AG09309 (cell line): Measurements from ENCODE around the gene TMPRSS4.

ENCODE experiments used
- DNase-seq: peaks from one replicate; pipeline ENCODE4 v3.0.0-alpha.2; 2010; ENCODE audit warnings: low read depth
- H3K4me3 ChIP-seq: 2 replicates; pipeline ENCODE4 v1.5.1; 2011; ENCODE audit warnings: mild to moderate bottlenecking, low read depth, low read length, moderate library complexity; ENCODE audit not compliant: control insufficient read depth
- TF ChIP-seq, protein P1 (sequence below): IDR thresholded peaks from 2 replicates; pipeline ENCODE4 v1.5.1; 2011; ENCODE audit warnings: mild to moderate bottlenecking, low read depth, low read length, inconsistent platforms; ENCODE audit not compliant: insufficient read depth, control insufficient read depth; ENCODE audit errors: missing control alignments

Gene TMPRSS4

GRCh38 chr11:118167253-118167652 is 90.4 kb downstream of the TMPRSS4 start:
- TF ChIP-seq, protein P1, sequence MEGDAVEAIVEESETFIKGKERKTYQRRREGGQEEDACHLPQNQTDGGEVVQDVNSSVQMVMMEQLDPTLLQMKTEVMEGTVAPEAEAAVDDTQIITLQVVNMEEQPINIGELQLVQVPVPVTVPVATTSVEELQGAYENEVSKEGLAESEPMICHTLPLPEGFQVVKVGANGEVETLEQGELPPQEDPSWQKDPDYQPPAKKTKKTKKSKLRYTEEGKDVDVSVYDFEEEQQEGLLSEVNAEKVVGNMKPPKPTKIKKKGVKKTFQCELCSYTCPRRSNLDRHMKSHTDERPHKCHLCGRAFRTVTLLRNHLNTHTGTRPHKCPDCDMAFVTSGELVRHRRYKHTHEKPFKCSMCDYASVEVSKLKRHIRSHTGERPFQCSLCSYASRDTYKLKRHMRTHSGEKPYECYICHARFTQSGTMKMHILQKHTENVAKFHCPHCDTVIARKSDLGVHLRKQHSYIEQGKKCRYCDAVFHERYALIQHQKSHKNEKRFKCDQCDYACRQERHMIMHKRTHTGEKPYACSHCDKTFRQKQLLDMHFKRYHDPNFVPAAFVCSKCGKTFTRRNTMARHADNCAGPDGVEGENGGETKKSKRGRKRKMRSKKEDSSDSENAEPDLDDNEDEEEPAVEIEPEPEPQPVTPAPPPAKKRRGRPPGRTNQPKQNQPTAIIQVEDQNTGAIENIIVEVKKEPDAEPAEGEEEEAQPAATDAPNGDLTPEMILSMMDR, result no peak
- DNase-seq, result no peak
- no peak overlapping the region for H3K4me3 ChIP-seq

- DNase-seq, result no peak
- H3K4me3 ChIP-seq, result no peak overlapping the region
- TF ChIP-seq, protein P1, result no peak
These were observed 91.0 kb downstream of the TMPRSS4 start for GRCh38 chr11:118167906-118168305.

- no peak overlapping the region for H3K4me3 ChIP-seq
- no peak for DNase-seq
- TF ChIP-seq, protein P1, result no peak
These were observed 91.4 kb downstream of the TMPRSS4 start for GRCh38 chr11:118168316-118168715.

DNA sequence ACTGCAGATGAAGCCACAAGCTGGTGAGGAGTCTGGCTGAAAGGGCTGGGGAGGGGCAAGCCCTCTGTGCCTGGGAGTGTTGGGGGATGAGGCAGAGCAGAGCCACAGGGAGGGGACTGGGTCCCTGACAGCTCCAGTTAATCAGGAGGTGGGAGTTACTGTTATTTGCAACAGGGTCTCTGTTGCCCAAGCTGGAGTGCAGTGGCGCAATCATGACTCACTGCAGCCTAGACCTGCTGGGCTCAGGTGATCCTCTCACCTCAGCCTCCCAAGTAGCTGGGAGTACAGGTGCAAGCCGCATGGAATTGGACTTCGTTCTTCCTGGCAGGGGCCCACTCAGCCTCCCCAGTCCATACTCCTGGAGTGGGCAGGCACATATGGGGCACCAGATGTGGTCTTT is 91.9 kb downstream of the TMPRSS4 start:
- TF ChIP-seq, protein P1, result no peak
- no peak overlapping the region for H3K4me3 ChIP-seq
- DNase-seq, result no peak

DNA sequence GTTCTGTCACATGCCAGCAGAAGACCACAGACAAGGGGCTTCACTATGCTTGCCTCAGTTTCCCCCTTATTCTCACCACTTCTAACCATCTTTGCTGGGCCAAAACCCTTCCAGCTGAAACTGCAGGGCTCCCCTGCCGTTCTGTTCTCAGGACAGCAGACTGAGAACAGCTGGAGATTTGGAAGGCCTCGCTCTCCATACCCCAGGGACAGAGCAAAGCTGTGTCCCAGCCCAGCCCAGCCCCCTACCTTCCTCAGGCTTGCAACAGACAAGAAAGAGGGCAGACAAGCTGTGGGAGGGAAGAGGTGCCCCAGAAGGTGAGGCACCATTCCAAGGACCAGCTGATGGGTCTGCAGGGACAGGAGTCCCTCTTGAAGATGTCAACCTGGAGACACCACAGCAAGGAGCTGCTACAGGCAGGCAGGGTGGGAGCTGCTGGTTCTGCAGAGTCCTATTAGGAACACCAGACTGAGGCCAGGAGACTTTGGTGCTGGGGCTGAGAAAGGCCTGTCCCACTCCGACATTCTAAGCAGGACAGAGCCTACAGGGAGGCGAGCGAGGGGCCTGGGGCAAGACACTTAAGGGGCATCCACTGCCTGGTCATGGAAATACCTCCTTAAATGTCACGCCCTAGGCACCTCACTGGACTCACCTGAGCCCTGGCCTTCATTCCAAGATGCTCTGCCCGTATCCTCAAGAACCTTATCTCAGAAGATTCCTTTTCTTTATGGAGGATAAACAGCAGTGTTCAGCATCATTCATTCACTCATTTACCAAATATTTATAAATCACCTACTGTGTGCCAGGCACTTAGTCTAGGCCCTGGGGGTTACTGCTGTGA is 92.6 kb downstream of the TMPRSS4 start:
- H3K4me3 ChIP-seq, result no peak overlapping the region
- TF ChIP-seq, protein P1, result no peak
- no peak for DNase-seq

DNA sequence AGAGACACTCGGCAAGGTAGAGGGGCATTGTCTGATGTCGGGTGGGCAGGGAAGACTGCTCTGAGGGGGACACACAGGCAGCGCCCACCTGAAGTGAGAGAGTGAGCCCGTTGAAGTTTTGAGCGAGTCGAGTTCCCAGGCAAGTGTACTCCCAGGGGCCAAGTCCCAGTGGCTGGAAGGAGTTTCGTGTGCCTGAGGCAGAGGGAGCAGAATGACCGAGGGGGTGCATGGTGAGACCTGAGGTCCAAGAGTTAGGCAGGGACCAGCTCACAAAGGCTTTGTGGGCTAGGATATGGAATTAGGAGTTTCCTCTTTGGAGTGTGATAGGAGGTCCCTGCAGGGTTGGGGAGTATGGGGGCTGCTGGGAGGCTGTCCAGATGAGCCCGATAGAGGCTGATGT is 93.4 kb downstream of the TMPRSS4 start:
- DNase-seq, result no peak
- TF ChIP-seq, protein P1, result no peak
- H3K4me3 ChIP-seq, result no peak overlapping the region
